CD14-positive monocyte (primary cell): ENCODE measurements around the gene PIGB. TPM values are rescaled to one million over a fixed set of nuclear protein-coding genes. Genes with fewer than 3 reads are reported as not detected.
"Not testable (repeated sequence)": the region's sequence is repeated elsewhere in the genome, so short reads cannot be mapped to it uniquely, and the experiment has no call there.

Experiments
- DNase-seq, 3 donors: peaks; one replicate each; pipeline ENCODE4 v3.0.0-alpha.2; 2011 to 2022
- H2AFZ ChIP-seq: 2 replicates; pipeline ENCODE4 v1.6.0; 2012; ENCODE audit warnings: mild to moderate bottlenecking, low read depth, low read length, inconsistent platforms; ENCODE audit not compliant: insufficient read depth, poor library complexity, severe bottlenecking
- H3K27ac ChIP-seq, 2 donors: 1 replicate in 1 of 2; 2 replicates in 1 of 2; pipeline ENCODE4 v1.5.1; 2012 to 2013; ENCODE audit warnings: low read length in 2 of 2, control low read depth in 1 of 2, inconsistent platforms in 1 of 2, low read depth in 1 of 2, mild to moderate bottlenecking in 1 of 2
- H3K27me3 ChIP-seq, 2 donors: one replicate each; pipeline versions ENCODE4 v1.6.0 to v1.6.1; 2011 to 2013; ENCODE audit warnings: low read length in 2 of 2; ENCODE audit not compliant: control insufficient read depth in 2 of 2, insufficient read depth in 2 of 2
- H3K36me3 ChIP-seq, 2 donors: replicated peaks in 1 of 2; 1 replicate in 1 of 2; 2 replicates in 1 of 2; pipeline versions ENCODE4 v1.5.1 to v1.6.1; 2012 to 2013; ENCODE audit warnings: low read length in 2 of 2, control low read depth in 1 of 2, inconsistent platforms in 1 of 2, mild to moderate bottlenecking in 1 of 2; ENCODE audit not compliant: insufficient read depth in 2 of 2, control insufficient read depth in 1 of 2
- H3K4me1 ChIP-seq, 2 donors: 1 replicate in 1 of 2; 2 replicates in 1 of 2; pipeline versions ENCODE4 v1.5.1 to v1.6.1; 2012 to 2013; ENCODE audit warnings: low read length in 2 of 2, control low read depth in 1 of 2, inconsistent platforms in 1 of 2, mild to moderate bottlenecking in 1 of 2, moderate library complexity in 1 of 2; ENCODE audit not compliant: insufficient read depth in 2 of 2, control insufficient read depth in 1 of 2
- H3K4me2 ChIP-seq: replicated peaks from 2 replicates; pipeline ENCODE3; 2012; ENCODE audit warnings: low read length, moderate library complexity, mild to moderate bottlenecking; ENCODE audit not compliant: poor library complexity, severe bottlenecking; ENCODE audit errors: extremely low read depth
- H3K4me3 ChIP-seq, 3 experiments: fragments of 200-600 bp in 1 of 3; sonication (generic) in 1 of 3; replicated peaks in 1 of 3; 1 replicate in 2 of 3; 2 replicates in 1 of 3; pipeline ENCODE4 v1.5.1; 2011 to 2013; ENCODE audit warnings: low read length in 3 of 3, mild to moderate bottlenecking in 3 of 3, control low read depth in 2 of 3, low read depth in 2 of 3, inconsistent platforms in 1 of 3, moderate library complexity in 1 of 3
- H3K79me2 ChIP-seq: 2 replicates; pipeline ENCODE4 v1.6.0; 2012; ENCODE audit warnings: mild to moderate bottlenecking, control low read depth, inconsistent platforms, low read length, moderate library complexity; ENCODE audit not compliant: insufficient read depth
- H3K9ac ChIP-seq: 2 replicates; pipeline ENCODE4 v1.6.0; 2017; ENCODE audit warnings: low read length, mild to moderate bottlenecking; ENCODE audit not compliant: insufficient read depth, poor library complexity, severe bottlenecking
- H3K9me3 ChIP-seq, 2 donors: replicated peaks in 1 of 2; 1 replicate in 1 of 2; 2 replicates in 1 of 2; pipeline versions ENCODE4 v1.5.1 to v1.6.1; 2012 to 2013; ENCODE audit warnings: low read length in 2 of 2, control low read depth in 1 of 2; ENCODE audit not compliant: control insufficient read depth in 1 of 2, insufficient read depth in 1 of 2
- H4K20me1 ChIP-seq: 2 replicates; pipeline ENCODE4 v1.6.0; 2012; ENCODE audit warnings: mild to moderate bottlenecking, low read length, control low read depth, moderate library complexity; ENCODE audit not compliant: insufficient read depth
- H3K27ac Mint-ChIP-seq, 7 donors: one replicate each; pipeline ENCODE4 v1.8.0; 2020; ENCODE audit warnings: mild to moderate bottlenecking in 7 of 7, mixed read lengths in 7 of 7, moderate library complexity in 6 of 7, inconsistent platforms in 2 of 7
- H3K27me3 Mint-ChIP-seq, 3 donors: one replicate each; pipeline ENCODE4 v1.8.0; 2021 to 2022; ENCODE audit warnings: low read depth in 3 of 3, mild to moderate bottlenecking in 3 of 3, mixed read lengths in 3 of 3, moderate library complexity in 3 of 3, inconsistent platforms in 1 of 3
- H3K36me3 Mint-ChIP-seq, 2 donors: one replicate each; pipeline ENCODE4 v1.8.0; 2020; ENCODE audit warnings: mixed read lengths in 2 of 2, inconsistent platforms in 1 of 2, mild to moderate bottlenecking in 1 of 2
- H3K4me1 Mint-ChIP-seq: one replicate; pipeline ENCODE4 v1.8.0; 2020; ENCODE audit warnings: mild to moderate bottlenecking, mixed read lengths
- H3K4me3 Mint-ChIP-seq, 2 donors: one replicate each; pipeline ENCODE4 v1.8.0; 2020; ENCODE audit warnings: mild to moderate bottlenecking in 2 of 2, mixed read lengths in 2 of 2, moderate library complexity in 1 of 2
- H3K9me3 Mint-ChIP-seq, 7 donors: one replicate each; pipeline ENCODE4 v1.8.0; 2020 to 2022; ENCODE audit warnings: mixed read lengths in 7 of 7, mild to moderate bottlenecking in 6 of 7, moderate library complexity in 6 of 7, inconsistent platforms in 2 of 7
- CTCF ChIP-seq: fragments of 200-600 bp; IDR thresholded peaks from one replicate; pipeline ENCODE4 v1.8.0; 2022; ENCODE audit warnings: antibody characterized with exemption, mild to moderate bottlenecking
- WGBS: methylation state at CpG from one replicate; pipeline ENCODE4 v1.1.5; 2013; ENCODE audit warnings: missing lambda C conversion rate; ENCODE audit not compliant: insufficient coverage; 5-methylcytosine and 5-hydroxymethylcytosine counted together
- intact Hi-C, 2 donors: fragments of 100-400 bp; cut with micrococcal nuclease; formaldehyde crosslinking; loops; one replicate each; pipeline versions ENCODE4 v1.15.0 to v1.15.1; 2023
- polyA plus RNA-seq, 3 donors: library from polyadenylated mRNA; depleted of rRNA in 1 of 3; unstranded in 2 of 3; stranded (reverse) in 1 of 3; fragments of 300-500 nt in 2 of 3; fragments of >200 nt in 1 of 3; fragmentation: Illumina TruSeq in 2 of 3; gene quantifications; 1 replicate in 2 of 3; 2 replicates in 1 of 3; pipeline ENCODE4 v1.2.3, GENCODE V29; 2012 to 2021

The PIGB gene
- polyA plus RNA-seq, 3 donors = 15.3 to 16.8 (median 15.8) TPM

- H3K79me2 ChIP-seq = no peaks in the 10 kb centered on the region
- H3K4me3 ChIP-seq = no peak overlapping the region
- H3K36me3 ChIP-seq = no peaks in the 10 kb centered on the region
- no peak overlapping the region for H2AFZ ChIP-seq
- no peaks in the 10 kb centered on the region for H3K9me3 ChIP-seq
- H3K4me1 ChIP-seq = peaks cover 7 to 17% of the 10 kb centered on the region in 2 donors
- Mint-ChIP-seq H3K9me3 (peaks cover 0 to 10% (median 4%) of the 10 kb centered on the region in 7 donors), H3K36me3 (no peaks in the 10 kb centered on the region), H3K4me3 (no peak overlapping the region), H3K27me3 (peaks cover 0 to 1% (median 1%) of the 10 kb centered on the region in 3 donors), H3K4me1 (peaks cover 20% of the 10 kb centered on the region), H3K27ac (no peak overlapping the region)
- no peaks in the 10 kb centered on the region for H3K27me3 ChIP-seq
- no peak overlapping the region for H3K4me2 ChIP-seq
- no peak overlapping the region for H3K27ac ChIP-seq
- no peak overlapping the region for H3K9ac ChIP-seq
- H4K20me1 ChIP-seq = no peaks in the 10 kb centered on the region
- TF ChIP-seq CTCF = no peak
- intact Hi-C loops = no loop called here
- DNase-seq = no peak
Observed at GRCh38 chr15:55297315-55297714, 21.7 kb upstream of the PIGB start.

- H3K4me2 ChIP-seq, H3K4me1 ChIP-seq, H2AFZ ChIP-seq, H4K20me1 ChIP-seq, H3K9me3 ChIP-seq, H3K27ac ChIP-seq, H3K9ac ChIP-seq, H3K27ac Mint-ChIP-seq, H3K4me3 ChIP-seq, DNase-seq, H3K79me2 ChIP-seq, H3K27me3 ChIP-seq, H3K4me1 Mint-ChIP-seq, H3K4me3 Mint-ChIP-seq, H3K27me3 Mint-ChIP-seq, intact Hi-C loops: not testable (repeated sequence)
- peaks cover 3 to 28% of the 10 kb centered on the region in 2 donors for H3K36me3 ChIP-seq
- H3K9me3 Mint-ChIP-seq = peaks cover 4 to 25% (median 8%) of the 10 kb centered on the region in 7 donors
- WGBS = no CpG with 5 or more reads among the region's 32 CpGs
- H3K36me3 Mint-ChIP-seq = peaks cover 25 to 28% of the 10 kb centered on the region in 2 donors
Observed at GRCh38 chr15:55302801-55303200, 16.2 kb upstream of the PIGB start.
